ENCODE measurements around the gene CNTD1. TPM values are rescaled to one million over a fixed set of nuclear protein-coding genes. Genes with fewer than 3 reads are reported as not detected.

CNTD1 gene
- total RNA-seq, 1 donor from 2014 or later, result 0.46 TPM

DNA sequence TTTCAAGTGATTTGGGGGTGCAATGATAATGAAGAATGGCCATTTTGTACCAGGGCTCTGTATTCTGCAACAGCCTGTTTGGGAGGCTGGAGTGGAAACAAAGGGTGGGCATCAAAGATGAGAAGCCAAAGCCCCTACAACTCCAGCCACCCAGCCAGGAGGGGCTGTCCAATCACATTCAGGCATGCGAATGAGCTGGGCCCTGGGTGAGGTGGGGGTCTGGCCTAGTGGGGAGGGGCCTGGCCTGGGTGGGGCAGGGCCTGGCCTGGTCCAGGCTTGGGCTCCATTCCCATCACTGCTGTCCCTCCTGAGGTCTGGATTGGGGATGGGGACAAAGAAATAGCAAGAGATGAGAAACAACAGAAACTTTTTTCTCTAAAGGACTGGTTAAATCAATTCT, 58.7 kb downstream of the CNTD1 start:
- H3K4me3 Mint-ChIP-seq, result no peak overlapping the region
- TF ChIP-seq, protein P1, sequence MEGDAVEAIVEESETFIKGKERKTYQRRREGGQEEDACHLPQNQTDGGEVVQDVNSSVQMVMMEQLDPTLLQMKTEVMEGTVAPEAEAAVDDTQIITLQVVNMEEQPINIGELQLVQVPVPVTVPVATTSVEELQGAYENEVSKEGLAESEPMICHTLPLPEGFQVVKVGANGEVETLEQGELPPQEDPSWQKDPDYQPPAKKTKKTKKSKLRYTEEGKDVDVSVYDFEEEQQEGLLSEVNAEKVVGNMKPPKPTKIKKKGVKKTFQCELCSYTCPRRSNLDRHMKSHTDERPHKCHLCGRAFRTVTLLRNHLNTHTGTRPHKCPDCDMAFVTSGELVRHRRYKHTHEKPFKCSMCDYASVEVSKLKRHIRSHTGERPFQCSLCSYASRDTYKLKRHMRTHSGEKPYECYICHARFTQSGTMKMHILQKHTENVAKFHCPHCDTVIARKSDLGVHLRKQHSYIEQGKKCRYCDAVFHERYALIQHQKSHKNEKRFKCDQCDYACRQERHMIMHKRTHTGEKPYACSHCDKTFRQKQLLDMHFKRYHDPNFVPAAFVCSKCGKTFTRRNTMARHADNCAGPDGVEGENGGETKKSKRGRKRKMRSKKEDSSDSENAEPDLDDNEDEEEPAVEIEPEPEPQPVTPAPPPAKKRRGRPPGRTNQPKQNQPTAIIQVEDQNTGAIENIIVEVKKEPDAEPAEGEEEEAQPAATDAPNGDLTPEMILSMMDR (conservative IDR thresholded peaks at IDR 0.05), result no peak
- H3K36me3 Mint-ChIP-seq, result no peaks in the 10 kb centered on the region
- no peaks in the 10 kb centered on the region for H3K4me1 Mint-ChIP-seq (ENCODE audit: unreplicated experiment)
- no peak overlapping the region for H3K27ac Mint-ChIP-seq
- H3K9me3 Mint-ChIP-seq, result no peaks in the 10 kb centered on the region
- no peak for DNase-seq (ENCODE audit: extremely low spot score, unreplicated experiment)
- H3K27me3 Mint-ChIP-seq, result no peaks in the 10 kb centered on the region

Small RNA genes within 50 kb of the gene (microRNA-seq; reads per million reads assigned to microRNA genes)
- 0.83 reads per million for gene MIR6781

Other genes starting within 250 kb of the CNTD1 start
- 2.2 and 2.7 TPM in 2 replicates for gene HSD17B1, start 245.9 kb upstream of the CNTD1 start, total RNA-seq (ENCODE audit: low replicate concordance)
- gene COASY, start 236.7 kb upstream of the CNTD1 start, total RNA-seq (ENCODE audit: low replicate concordance), result 78.0 and 80.8 TPM in 2 replicates
- gene MLX, start 231.8 kb upstream of the CNTD1 start, total RNA-seq (ENCODE audit: low replicate concordance), result 31.3 and 32.3 TPM in 2 replicates
- gene PSMC3IP, start 221.1 kb upstream of the CNTD1 start, total RNA-seq (ENCODE audit: low replicate concordance), result 10.6 and 22.6 TPM in 2 replicates
- 62.9 and 82.6 TPM in 2 replicates for gene RETREG3, start 189.5 kb upstream of the CNTD1 start, total RNA-seq (ENCODE audit: low replicate concordance)
- gene TUBG1, start 189.2 kb upstream of the CNTD1 start, total RNA-seq (ENCODE audit: low replicate concordance), result 44.7 and 63.2 TPM in 2 replicates
- gene TUBG2, start 139.6 kb upstream of the CNTD1 start, total RNA-seq (ENCODE audit: low replicate concordance), result 18.0 and 24.4 TPM in 2 replicates
- gene PLEKHH3, start 121.9 kb upstream of the CNTD1 start, total RNA-seq (ENCODE audit: low replicate concordance), result 29.1 and 60.5 TPM in 2 replicates
- gene CCR10, start 117.0 kb upstream of the CNTD1 start, total RNA-seq (ENCODE audit: low replicate concordance), result 1.2 TPM in 1 of 2 replicates, not detected in the other
- 1.00 and 17.8 TPM in 2 replicates for gene CNTNAP1, start 116.3 kb upstream of the CNTD1 start, total RNA-seq (ENCODE audit: low replicate concordance)
- gene EZH1, start 53.8 kb upstream of the CNTD1 start, total RNA-seq (ENCODE audit: low replicate concordance), result 30.6 and 37.6 TPM in 2 replicates
- 1.5 and 8.3 TPM in 2 replicates for gene RAMP2, start 37.6 kb upstream of the CNTD1 start, total RNA-seq (ENCODE audit: low replicate concordance)
- gene VPS25, start 25.4 kb upstream of the CNTD1 start, total RNA-seq (ENCODE audit: low replicate concordance), result 86.9 and 103 TPM in 2 replicates
- gene WNK4, start 18.3 kb upstream of the CNTD1 start, total RNA-seq (ENCODE audit: low replicate concordance), result 2.7 and 4.2 TPM in 2 replicates
- gene COA3, start 157 bp upstream of the CNTD1 start, total RNA-seq (ENCODE audit: low replicate concordance), result 82.2 and 93.9 TPM in 2 replicates
- 62.5 and 72.1 TPM in 2 replicates for gene BECN1, start 25.4 kb downstream of the CNTD1 start, total RNA-seq (ENCODE audit: low replicate concordance)
- 116 and 120 TPM in 2 replicates for gene PSME3, start 34.5 kb downstream of the CNTD1 start, total RNA-seq (ENCODE audit: low replicate concordance)
- 2.7 and 3.4 TPM in 2 replicates for gene AOC2, start 45.7 kb downstream of the CNTD1 start, total RNA-seq (ENCODE audit: low replicate concordance)
- gene AOC3, start 52.3 kb downstream of the CNTD1 start, total RNA-seq (ENCODE audit: low replicate concordance), result 1.5 and 2.4 TPM in 2 replicates
- 1.5 and 2.9 TPM in 2 replicates for gene G6PC1, start 101.9 kb downstream of the CNTD1 start, total RNA-seq (ENCODE audit: low replicate concordance)
- gene AARSD1, start 165.6 kb downstream of the CNTD1 start, total RNA-seq (ENCODE audit: low replicate concordance), result 37.0 and 60.0 TPM in 2 replicates
- gene PTGES3L, start 181.2 kb downstream of the CNTD1 start, total RNA-seq (ENCODE audit: low replicate concordance), result 1.0 and 1.5 TPM in 2 replicates
- gene RUNDC1, start 181.7 kb downstream of the CNTD1 start, total RNA-seq (ENCODE audit: low replicate concordance), result 18.2 and 19.7 TPM in 2 replicates
- 1,148 and 1,194 TPM in 2 replicates for gene RPL27, start 199.6 kb downstream of the CNTD1 start, total RNA-seq (ENCODE audit: low replicate concordance)
- gene IFI35, start 207.9 kb downstream of the CNTD1 start, total RNA-seq (ENCODE audit: low replicate concordance), result 6.6 and 8.8 TPM in 2 replicates
- gene VAT1, start 223.5 kb downstream of the CNTD1 start, total RNA-seq (ENCODE audit: low replicate concordance), result 167 and 274 TPM in 2 replicates
- 3.3 and 7.1 TPM in 2 replicates for gene RND2, start 226.4 kb downstream of the CNTD1 start, total RNA-seq (ENCODE audit: low replicate concordance)